Measurements from ENCODE around the gene IGFBP1. TPM values are rescaled to one million over a fixed set of nuclear protein-coding genes. Genes with fewer than 3 reads are reported as not detected.

The IGFBP1 gene
- polyA plus RNA-seq, 1 donor: 0.16 TPM

GRCh38 chr7:45880433-45880860, 7.8 kb upstream of the IGFBP1 start:
- no peak for DNase-seq (ENCODE audit: low read depth)

- DNase-seq (ENCODE audit: low read depth): no peak
Observed at GRCh38 chr7:45881280-45881758, 7.0 kb upstream of the IGFBP1 start.

GRCh38 chr7:45881759-45882464, 6.4 kb upstream of the IGFBP1 start:
- DNase-seq (ENCODE audit: low read depth): no peak

- no peak for DNase-seq (ENCODE audit: low read depth)
Observed at GRCh38 chr7:45882465-45882810, 5.8 kb upstream of the IGFBP1 start.

- DNase-seq (ENCODE audit: low read depth): no peak
Observed at GRCh38 chr7:45884136-45884535, 4.2 kb upstream of the IGFBP1 start.

- DNase-seq (ENCODE audit: low read depth): no peak
Observed at GRCh38 chr7:45885264-45885882, 2.9 kb upstream of the IGFBP1 start.

- DNase-seq (ENCODE audit: low read depth): no peak
Observed at GRCh38 chr7:45886931-45887667, 1.2 kb upstream of the IGFBP1 start.

GRCh38 chr7:45888993-45889366, 692 bp downstream of the IGFBP1 start:
- DNase-seq (ENCODE audit: low read depth): no peak

- DNase-seq (ENCODE audit: low read depth): no peak
Observed at GRCh38 chr7:45889367-45890067, 1.2 kb downstream of the IGFBP1 start.

GRCh38 chr7:45890125-45890901, 2.0 kb downstream of the IGFBP1 start:
- no peak for DNase-seq (ENCODE audit: low read depth)

- DNase-seq (ENCODE audit: low read depth): peak; percentile 38
Observed at GRCh38 chr7:45890902-45891461, 2.7 kb downstream of the IGFBP1 start.

GRCh38 chr7:45891462-45892402, 3.4 kb downstream of the IGFBP1 start:
- DNase-seq (ENCODE audit: low read depth): no peak

- no peak for DNase-seq (ENCODE audit: low read depth)
Observed at GRCh38 chr7:45892407-45893035, 4.2 kb downstream of the IGFBP1 start.

GRCh38 chr7:45893374-45893995, 5.2 kb downstream of the IGFBP1 start:
- DNase-seq (ENCODE audit: low read depth): no peak

- DNase-seq (ENCODE audit: low read depth): no peak
Observed at GRCh38 chr7:45893996-45894664, 5.8 kb downstream of the IGFBP1 start.

GRCh38 chr7:45894665-45895062, 6.4 kb downstream of the IGFBP1 start:
- no peak for DNase-seq (ENCODE audit: low read depth)

GRCh38 chr7:45897042-45897690, 8.9 kb downstream of the IGFBP1 start:
- no peak for DNase-seq (ENCODE audit: low read depth)

GRCh38 chr7:45898222-45898621, 9.9 kb downstream of the IGFBP1 start:
- no peak for DNase-seq (ENCODE audit: low read depth)

Measured in forelimb muscle (tissue), 1 donor.